Measurements from ENCODE around the gene PRR19. TPM values are rescaled to one million over a fixed set of nuclear protein-coding genes. Genes with fewer than 3 reads are reported as not detected.

The PRR19 gene
- total and polyA plus RNA-seq, 10 donors, result 0.33 to 1.2 (median 0.54) TPM; not detected in 2

DNA sequence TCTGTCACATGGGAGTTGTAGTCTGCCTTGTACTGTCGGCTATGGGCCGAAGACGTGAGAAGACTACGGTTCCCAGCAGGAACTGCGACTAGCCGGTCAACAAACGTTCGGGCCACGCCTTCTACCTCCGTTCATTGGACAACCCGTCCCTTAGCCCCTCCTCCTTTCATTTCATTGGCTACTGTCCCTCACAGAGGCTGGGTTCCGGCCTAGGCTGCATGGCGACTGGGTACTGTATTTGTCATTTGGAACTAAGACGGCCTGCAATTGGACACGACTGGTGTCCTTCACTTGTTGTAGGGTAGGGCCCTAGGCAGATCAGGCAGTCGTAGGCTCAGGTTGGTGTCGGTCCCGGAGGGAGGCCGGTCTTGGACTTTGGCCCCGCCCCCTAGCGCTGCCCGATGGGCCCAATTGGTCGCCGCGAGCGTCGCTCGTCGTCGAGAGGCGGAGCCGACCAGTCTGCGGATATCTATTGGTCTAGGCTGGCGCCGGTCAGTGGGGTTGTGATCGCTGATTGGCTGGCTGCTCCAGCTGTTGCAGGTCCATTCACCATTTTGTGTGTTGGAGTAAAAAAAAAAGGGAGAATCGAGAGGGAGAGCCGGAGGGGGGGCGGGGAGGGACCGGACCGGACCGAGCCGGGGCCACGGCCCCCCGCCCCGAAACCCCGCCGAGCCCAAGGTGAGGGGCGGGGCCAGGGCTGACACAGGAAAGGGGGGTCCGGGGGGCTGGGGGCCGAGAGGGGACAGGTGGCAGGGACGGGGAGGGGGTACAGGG is 33.0 kb upstream of the PRR19 start, which contains the start of gene CIC:
TSS of gene CIC (plus strand) at position 549 of the 774 bp plus-strand sequence. CDS start 2,532 bp downstream, outside the sequence.
- peak within 1 kb of the TSS; percentile 97 to 100 (median 99) for H3K27ac ChIP-seq
- no peaks in the 10 kb centered on the region for H3K9me3 ChIP-seq
- WGBS, 5 donors, result 0 to 2% (median 1%) methylated on average over 41 to 52 of the region's 52 CpGs
- H3K4me1 ChIP-seq, result peaks cover 21 to 53% (median 39%) of the 10 kb centered on the region in 6 donors
- TF ChIP-seq POLR2A (IDR thresholded peaks at IDR 0.05), result no peak
- TF ChIP-seq, protein P1, sequence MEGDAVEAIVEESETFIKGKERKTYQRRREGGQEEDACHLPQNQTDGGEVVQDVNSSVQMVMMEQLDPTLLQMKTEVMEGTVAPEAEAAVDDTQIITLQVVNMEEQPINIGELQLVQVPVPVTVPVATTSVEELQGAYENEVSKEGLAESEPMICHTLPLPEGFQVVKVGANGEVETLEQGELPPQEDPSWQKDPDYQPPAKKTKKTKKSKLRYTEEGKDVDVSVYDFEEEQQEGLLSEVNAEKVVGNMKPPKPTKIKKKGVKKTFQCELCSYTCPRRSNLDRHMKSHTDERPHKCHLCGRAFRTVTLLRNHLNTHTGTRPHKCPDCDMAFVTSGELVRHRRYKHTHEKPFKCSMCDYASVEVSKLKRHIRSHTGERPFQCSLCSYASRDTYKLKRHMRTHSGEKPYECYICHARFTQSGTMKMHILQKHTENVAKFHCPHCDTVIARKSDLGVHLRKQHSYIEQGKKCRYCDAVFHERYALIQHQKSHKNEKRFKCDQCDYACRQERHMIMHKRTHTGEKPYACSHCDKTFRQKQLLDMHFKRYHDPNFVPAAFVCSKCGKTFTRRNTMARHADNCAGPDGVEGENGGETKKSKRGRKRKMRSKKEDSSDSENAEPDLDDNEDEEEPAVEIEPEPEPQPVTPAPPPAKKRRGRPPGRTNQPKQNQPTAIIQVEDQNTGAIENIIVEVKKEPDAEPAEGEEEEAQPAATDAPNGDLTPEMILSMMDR (IDR thresholded peaks at IDR 0.05 in 8 of 11, conservative IDR thresholded peaks at IDR 0.05 in 3 of 11), result peak in 2 of 11 experiments; percentile 14 to 36
- peak in 2 of 3 donors; percentile 55 to 70 for TF ChIP-seq POLR2AphosphoS5 (IDR thresholded peaks at IDR 0.05)
- H3K36me3 ChIP-seq, result peaks cover 0 to 24% (median 22%) of the 10 kb centered on the region in 6 donors
- H3K4me3 ChIP-seq, result peak within 1 kb of the TSS; percentile 43 to 69 (median 50)
- intact Hi-C loops (cut with DNase I; ENCODE audit: low total_unique reads), result no loop called here
- DNase-seq, result peak; percentile 99
- H3K27me3 ChIP-seq (replicated peaks in 1 of 7), result no peaks in the 10 kb centered on the region

DNA sequence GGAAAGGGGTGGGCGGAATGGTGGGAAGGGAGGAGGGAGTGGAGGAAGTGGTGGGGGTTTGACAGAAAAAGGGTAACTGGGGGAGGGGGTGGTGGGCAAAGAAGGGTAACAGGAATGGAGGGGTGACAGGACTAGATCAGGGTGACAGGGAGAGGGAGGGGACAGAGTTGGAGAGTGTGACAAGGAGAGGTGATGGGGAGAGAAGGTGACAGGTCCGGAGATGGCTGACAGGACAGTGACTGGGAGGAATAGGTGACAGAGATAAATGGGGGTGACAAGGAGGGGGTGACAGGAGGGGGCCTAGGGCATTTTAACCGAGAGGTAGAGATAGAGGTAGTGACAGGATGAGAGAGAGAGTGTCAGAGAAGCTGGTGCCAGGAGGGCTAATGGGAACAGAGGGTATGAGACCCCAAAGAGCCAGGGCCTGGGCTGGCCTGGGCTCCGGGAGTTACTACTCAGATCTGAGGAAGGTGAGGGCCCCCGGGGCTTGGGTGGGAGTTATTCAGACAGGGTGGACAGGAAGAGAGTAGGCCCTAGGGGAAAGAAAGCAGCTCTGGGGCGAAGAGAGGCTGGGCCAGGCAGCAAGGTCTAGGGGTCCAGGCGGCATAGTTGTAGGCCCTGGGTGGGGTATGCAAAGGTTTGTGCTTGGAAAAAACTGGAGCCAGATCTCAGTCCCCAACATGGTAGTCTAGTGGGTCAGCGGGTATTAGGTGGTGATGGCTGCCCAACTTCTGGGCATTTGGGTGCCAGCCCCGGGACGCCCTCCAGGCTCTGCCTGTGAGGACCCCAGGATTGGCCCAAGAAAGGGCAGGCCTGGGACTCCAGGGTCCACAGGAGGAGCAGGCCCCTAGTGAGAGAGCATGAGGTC is 32.2 kb upstream of the PRR19 start:
- Histone ChIP-seq H3K4me1 (peaks cover 28 to 61% (median 47%) of the 10 kb centered on the region in 6 donors), H3K9me3 (no peaks in the 10 kb centered on the region), H3K36me3 (peaks cover 0 to 32% (median 31%) of the 10 kb centered on the region in 6 donors), H3K27ac (peak overlapping the region; percentile 76 to 100 (median 98)), H3K4me3 (peak overlapping the region; percentile 33 to 69 (median 50)), H3K27me3 (replicated peaks in 1 of 7) (no peaks in the 10 kb centered on the region)
- DNase-seq, result peak; percentile 88
- TF ChIP-seq POLR2AphosphoS5 (IDR thresholded peaks at IDR 0.05) (no peak), POLR2A (IDR thresholded peaks at IDR 0.05) (no peak)
- TF ChIP-seq, protein P1 (IDR thresholded peaks at IDR 0.05 in 8 of 11, conservative IDR thresholded peaks at IDR 0.05 in 3 of 11), result no peak
- WGBS, 5 donors, result 19 to 36% (median 30%) methylated on average over 8 to 10 of the region's 10 CpGs
- intact Hi-C loops (cut with DNase I; ENCODE audit: low total_unique reads), result no loop called here

DNA sequence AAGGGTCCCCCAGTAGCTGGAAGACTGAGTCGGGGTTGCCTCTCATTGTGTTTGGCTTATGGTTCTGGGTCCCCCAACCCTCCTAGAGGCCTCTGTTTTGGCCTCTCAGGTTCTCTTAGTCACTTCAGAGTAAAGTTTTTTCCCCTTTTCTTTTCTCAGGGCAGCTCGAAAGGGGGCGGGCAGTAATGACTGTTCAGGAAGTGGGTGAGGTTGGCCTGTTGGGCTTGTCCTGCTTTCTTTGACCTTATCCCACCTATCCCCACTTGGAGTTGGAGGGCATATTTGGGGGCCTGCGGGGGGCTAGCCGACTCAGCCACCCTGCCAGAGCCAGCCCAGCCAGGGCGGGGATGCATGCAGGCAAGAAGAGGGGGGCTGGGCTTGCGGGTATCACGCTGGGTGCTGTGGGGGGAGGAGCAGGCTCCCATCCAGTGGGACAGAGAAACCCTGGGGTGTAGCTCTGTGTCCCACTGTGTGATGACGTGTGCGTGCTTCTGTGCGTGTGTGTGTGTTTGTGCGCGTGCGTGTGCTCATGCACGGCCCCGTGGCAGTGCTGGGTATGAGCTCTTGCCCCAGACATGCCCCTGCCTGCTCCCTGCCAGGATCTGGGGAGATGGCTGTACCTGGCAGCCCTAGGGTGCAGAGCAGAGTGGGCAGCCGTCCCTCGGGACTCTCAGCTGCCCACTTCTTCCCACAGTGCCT is 31.4 kb upstream of the PRR19 start:
- 2 to 10% (median 5%) methylated on average over 11 to 18 of the region's 18 CpGs for WGBS, 5 donors
- intact Hi-C loops (cut with DNase I; ENCODE audit: low total_unique reads), result no loop called here

More for the DNA sequence above, 31.4 kb upstream of the PRR19 start:
- Histone ChIP-seq H3K27me3 (replicated peaks in 1 of 7) (no peaks in the 10 kb centered on the region), H3K4me1 (peaks cover 36 to 69% (median 55%) of the 10 kb centered on the region in 6 donors), H3K27ac (peak overlapping the region; percentile 76 to 100 (median 98)), H3K36me3 (peaks cover 0 to 40% (median 33%) of the 10 kb centered on the region in 6 donors), H3K4me3 (peak overlapping the region; percentile 33 to 69 (median 50)), H3K9me3 (no peaks in the 10 kb centered on the region)
- TF ChIP-seq, protein P1 (IDR thresholded peaks at IDR 0.05 in 8 of 11, conservative IDR thresholded peaks at IDR 0.05 in 3 of 11), result no peak
- TF ChIP-seq POLR2AphosphoS5 (IDR thresholded peaks at IDR 0.05), result peak; percentile 50 to 76 (median 76)
- DNase-seq, result peak; percentile 90
